WI38 (cell line): Measurements from ENCODE around the gene TAF5L.
"Not testable (repeated sequence)": the region's sequence is repeated elsewhere in the genome, so short reads cannot be mapped to it uniquely, and the experiment has no call there.

Experiments
- H3K4me3 ChIP-seq: 2 replicates; pipeline ENCODE4 v1.5.1; 2011; ENCODE audit warnings: low read depth, mild to moderate bottlenecking, control low read depth, low read length
- CTCF ChIP-seq: IDR thresholded peaks from 2 replicates; pipeline ENCODE4 v1.5.1; 2012; ENCODE audit warnings: low read depth, mild to moderate bottlenecking, control low read depth, low read length

Gene TAF5L

GRCh38 chr1:229627003-229627402 is 1.1 kb upstream of the TAF5L start:
- H3K4me3 ChIP-seq: peak overlapping the region; percentile 71
- TF ChIP-seq CTCF: no peak

GRCh38 chr1:229625071-229625914 is 629 bp downstream of the TAF5L start:
- H3K4me3 ChIP-seq: peak overlapping the region; percentile 90
- TF ChIP-seq CTCF: no peak

- peak overlapping the region; percentile 90 for H3K4me3 ChIP-seq
- TF ChIP-seq CTCF: no peak
Observed at GRCh38 chr1:229624521-229625070, 1.3 kb downstream of the TAF5L start.

- no peak overlapping the region for H3K4me3 ChIP-seq
- TF ChIP-seq CTCF: no peak
Observed at GRCh38 chr1:229623838-229624237, 2.1 kb downstream of the TAF5L start.

GRCh38 chr1:229623225-229623624 is 2.7 kb downstream of the TAF5L start:
- no peak for TF ChIP-seq CTCF
- H3K4me3 ChIP-seq: no peak overlapping the region

- not testable (repeated sequence) for H3K4me3 ChIP-seq
Observed at GRCh38 chr1:229622641-229623120, 3.2 kb downstream of the TAF5L start.

GRCh38 chr1:229621663-229622062 is 4.3 kb downstream of the TAF5L start:
- TF ChIP-seq CTCF: no peak
- no peak overlapping the region for H3K4me3 ChIP-seq
